HG02870 (cell line): ENCODE measurements around the gene ZNF235.
A peak's percentile ranks its signal among the peaks of the same experiment; 100 is the strongest.
"Not testable (repeated sequence)": the region's sequence is repeated elsewhere in the genome, so short reads cannot be mapped to it uniquely, and the experiment has no call there.

Experiments used
- ATAC-seq: cut with Tn5 transposase; IDR thresholded peaks from one replicate; pipeline ENCODE4 v1.9.1; 2021; ENCODE audit warnings: mild to moderate bottlenecking, moderate library complexity; ENCODE audit not compliant: unreplicated experiment

ZNF235 gene

DNA sequence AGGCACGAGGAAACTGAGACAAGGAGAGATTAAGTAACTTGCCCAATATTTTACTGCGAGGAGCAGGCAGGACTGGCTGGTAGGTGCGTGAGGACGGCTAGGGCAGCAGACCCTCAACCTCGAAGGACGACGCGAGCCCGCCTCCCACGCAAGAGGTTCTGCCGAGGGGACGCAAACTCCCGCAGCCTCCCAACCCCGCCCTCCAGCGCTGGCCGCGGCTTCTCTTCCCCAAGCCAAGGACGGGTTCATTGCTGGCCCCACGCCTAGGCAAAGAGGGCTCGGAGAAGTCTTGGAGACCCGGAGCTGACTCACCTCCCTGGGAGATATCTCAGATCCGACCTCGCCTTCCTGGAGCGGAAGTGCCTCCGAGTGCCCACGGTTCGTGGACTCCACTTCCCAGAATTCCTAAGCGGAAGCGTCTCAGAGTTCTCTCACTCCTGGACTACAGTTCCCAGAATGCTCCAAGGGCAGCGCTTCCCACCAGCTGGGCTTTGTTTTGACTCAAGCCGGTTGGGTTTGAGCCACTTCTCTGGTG lies at the start of gene ZNF235:
Gene ZNF235, minus strand, starts transcription at position 367 of the 535 bp plus-strand sequence. CDS start 1,621 bp downstream, outside the sequence.
- peak; percentile 89 for ATAC-seq

DNA sequence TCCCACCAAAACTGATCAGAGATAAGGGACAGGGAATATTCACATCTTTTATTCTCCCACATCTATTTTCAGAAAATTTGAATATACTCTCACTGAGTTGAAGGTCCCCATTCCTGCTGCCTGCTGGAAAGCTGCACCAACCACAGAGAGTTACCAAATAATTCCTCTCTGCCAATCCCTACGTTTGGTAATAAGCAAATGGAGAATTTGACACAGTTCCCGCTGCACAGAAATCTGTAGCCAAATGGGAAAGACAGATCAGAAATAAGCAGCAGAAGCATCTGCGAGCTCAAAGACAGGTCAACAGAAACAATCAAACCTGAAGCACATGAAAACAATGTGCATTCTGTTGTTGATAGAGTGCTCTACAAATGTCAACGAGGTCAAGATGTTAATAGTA lies 41.7 kb upstream of the ZNF235 start:
- ATAC-seq = no peak

DNA sequence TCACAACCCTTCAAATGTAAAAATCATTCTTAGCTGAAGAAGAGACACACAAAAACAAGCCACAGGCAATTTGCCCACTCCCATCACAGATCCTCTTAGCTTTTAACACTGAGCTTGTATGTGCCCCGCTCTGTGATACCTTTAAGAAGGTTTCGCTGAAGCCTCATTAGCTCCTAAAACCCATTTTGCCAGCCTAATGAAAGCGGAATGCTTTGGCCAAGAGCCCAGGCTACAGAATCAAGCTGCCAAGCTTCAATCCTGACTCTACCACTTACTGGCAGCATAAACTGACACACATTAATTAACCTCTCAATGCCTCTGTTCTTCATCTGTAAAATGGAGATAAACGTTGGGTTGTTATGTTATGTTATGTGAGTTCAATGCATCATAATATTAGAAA lies 41.1 kb upstream of the ZNF235 start:
- no peak for ATAC-seq

DNA sequence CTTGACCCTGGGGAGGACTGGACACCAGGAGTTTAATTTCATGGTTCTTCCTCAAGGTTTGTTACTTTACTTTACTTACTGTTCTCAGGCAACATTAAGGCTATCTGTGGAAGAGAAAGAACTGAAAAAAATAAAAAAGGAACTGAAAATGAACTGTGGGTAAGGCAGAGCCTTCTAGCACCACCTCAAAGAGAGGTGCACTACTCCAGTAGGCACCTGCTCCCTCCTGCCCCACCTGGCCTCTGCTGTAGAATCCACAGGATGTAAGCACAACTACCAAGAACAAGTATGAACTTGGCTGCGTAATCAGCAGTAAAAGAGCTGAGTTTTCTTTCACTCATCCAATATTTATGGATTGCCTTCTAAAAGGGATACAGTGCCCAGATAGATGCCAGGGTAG lies 39.4 kb upstream of the ZNF235 start:
- ATAC-seq = no peak

DNA sequence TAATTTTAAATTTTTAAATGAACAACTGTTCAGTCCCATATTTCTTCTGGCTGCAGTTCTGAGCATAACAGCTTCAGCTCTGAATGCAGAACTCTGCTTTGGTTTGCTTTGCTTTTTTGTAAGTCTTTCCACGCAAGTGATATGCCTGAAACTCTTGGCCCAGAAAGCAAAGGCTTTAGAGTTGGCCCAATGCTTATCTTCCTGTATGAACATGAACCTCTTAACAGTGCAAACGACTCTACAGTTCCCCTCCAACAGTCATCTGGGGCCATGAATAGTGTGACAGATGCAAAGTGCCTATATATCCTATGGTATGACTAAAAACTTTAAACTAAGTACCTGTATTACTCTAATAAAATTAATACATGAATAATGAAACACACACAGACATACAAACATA lies 37.0 kb upstream of the ZNF235 start:
- ATAC-seq = no peak

DNA sequence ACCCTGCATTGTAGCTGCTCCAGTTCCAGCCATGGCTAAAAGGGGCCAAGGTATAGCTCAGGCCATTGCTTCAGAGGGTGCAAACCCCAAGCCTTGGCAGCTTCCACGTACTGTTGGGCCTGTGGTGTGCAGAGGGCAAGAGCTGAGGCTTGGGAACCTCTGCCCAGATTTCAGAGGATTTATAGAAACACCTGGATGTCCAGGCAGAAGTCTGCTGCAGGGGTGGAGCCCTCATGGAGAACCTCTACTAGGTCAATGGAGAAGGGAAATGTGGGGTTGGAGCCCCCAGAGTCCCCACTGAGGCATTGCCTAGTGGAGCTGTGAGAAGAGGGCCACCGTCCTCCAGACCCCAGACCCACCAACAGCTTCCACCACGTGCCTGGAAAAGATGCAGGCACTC lies 29.8 kb upstream of the ZNF235 start:
- ATAC-seq = not testable (repeated sequence)

DNA sequence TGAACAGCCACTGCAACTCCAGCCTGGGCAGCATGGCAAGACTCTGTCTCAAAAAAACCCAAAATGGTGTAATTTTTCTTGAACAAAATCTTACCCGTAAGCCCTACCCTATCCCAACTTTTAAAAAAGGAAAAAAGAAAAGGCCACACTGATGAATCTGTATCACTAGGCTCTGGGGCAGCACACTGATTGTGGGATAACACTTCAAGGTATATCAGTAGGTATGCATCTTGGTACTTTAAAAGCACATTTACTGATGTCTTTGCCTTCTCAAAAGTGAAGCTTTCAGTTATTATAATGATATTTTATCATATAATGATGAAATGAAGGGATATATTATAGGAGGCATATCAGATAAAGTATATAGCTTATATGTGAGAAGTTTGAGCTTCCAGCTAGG lies 27.3 kb upstream of the ZNF235 start:
- no peak for ATAC-seq

DNA sequence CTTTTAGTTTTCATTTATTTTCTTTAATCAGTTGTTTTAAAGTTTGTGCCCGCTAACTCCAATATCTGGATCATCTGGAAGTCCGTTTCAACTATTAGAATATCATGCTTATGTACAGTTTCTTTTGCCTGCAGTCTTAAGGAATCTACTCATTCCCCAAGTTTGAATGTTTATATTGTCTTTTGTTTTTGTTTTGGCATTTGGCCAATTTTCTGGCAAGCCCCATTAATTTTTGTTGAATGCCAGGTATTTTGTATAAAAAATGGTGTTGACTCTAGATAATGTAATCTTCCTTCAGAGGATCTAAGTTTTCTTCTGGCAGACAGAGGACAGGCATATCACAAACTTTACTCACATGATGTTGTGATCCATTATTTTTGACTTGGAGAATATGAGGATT lies 11.1 kb upstream of the ZNF235 start:
- no peak for ATAC-seq

DNA sequence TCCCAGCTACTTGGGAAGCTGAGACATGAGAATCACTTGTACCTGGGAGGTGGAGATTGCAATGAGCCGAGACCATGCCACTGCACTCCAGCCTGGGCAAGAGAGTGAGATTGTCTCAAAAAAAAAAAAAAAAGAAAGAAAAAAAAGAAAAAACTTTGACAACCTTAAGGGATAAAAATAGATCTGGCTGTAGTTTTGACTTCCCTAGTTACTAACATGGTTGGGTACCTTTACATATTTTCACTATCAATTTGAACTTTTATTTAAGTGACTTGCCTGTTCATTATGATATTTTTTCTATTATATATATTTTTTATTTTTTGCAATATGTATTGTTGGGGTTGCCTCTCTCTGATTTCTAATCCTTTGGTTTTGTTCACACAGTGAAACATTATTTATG lies 8.4 kb upstream of the ZNF235 start:
- ATAC-seq = no peak

DNA sequence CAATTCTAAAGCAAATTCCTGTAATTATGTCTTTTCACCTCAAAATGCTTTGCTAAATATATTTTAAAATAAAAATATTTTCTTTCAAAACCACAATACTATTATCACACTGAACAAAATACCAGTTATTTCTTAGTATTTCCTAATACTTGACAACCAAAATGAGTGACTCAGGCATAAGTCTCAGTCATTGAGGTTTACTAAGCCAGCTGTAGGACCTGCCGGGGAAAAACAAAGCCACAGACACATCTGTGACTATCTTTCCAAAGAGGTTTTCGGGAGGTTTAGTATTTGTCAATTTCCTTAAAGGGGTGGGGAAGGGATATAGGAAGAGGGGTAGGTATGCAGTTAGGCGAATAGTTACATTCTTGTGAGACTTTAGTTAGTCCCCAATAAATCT lies 3.2 kb upstream of the ZNF235 start:
- no peak for ATAC-seq

DNA sequence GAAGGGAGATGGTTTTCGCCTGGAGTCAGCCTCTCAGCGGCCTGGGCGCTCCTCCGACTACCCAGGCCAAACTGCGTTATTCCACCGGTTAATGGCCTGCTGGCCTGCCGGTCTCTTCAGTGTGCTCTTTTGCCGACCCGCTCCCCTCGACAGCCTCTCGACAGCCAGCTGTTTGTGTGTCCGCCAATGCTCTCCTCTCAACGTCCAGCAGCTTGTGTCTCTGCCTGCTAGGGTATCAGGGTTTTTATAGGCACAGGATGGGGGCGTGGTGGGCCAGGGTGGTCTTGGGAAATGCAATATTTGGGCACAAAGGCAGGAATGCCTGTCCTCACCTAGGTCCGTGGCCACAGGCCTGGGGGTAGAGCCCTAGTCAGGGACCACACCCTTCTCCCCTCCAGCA lies 1.5 kb upstream of the ZNF235 start:
- ATAC-seq = no peak

DNA sequence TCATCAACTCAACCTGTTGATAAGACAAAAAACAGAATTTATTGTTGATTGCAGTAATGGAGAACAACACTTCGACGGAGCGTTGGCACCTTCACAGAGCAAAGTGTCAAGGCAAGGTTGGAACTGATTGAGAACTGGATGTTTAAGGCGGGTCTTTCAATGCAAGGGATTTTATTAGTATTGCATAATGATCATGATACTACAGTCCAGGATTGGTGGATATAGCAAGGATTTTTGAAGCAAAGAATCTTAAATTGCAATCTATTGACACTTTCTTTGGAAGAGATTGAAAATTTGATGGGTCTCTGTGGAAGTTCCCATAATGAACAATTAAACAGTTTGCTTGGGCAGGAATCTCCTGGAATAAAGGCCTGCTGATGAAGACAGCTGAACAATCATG lies 632 bp upstream of the ZNF235 start:
- no peak for ATAC-seq

DNA sequence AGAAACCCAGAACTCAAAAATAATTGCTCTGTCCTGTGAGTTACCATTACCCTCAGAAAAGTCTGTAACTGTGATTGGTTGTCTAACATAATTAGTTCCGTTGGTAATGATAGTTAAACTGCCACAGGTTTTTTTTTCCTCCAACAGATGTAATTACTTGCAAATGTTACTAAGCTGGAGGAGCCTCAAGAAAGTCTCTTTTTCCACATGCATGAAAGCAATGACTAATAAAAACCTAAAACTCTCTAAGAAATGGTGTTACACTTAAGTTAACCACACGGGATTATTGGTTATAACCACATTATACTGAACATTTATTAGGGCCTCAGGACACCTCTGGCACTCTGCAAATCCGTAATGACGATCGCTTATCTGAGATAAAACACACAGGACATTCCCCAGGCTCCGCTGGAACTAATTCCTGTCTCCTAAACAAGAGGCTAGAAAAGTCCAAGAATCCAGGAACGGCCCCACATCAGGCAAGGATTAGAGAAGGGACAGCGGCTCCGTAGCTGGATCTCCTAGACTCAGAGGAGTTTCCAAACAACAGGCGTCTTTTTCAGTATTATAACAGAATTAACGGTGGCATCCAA lies 753 bp downstream of the ZNF235 start:
- no peak for ATAC-seq

DNA sequence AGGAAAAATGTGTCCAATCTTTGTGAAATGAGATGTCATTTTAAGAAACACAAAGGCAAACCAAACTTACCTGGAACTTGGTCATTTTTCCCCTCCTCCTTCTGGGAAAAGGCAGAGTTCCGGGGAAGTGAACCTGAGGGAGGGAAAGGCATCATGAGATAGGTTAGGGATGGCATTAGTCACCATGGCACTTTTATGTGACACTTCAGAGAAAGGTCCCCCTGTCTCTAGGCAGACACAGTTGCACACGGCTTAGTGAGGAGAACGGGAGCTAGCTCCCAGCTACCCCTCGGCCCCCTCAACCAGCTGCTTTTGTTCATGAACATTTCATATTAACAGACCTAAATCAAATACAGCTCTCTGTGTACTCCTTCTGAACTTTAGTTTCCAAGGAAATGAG lies 1.5 kb downstream of the ZNF235 start:
- no peak for ATAC-seq

DNA sequence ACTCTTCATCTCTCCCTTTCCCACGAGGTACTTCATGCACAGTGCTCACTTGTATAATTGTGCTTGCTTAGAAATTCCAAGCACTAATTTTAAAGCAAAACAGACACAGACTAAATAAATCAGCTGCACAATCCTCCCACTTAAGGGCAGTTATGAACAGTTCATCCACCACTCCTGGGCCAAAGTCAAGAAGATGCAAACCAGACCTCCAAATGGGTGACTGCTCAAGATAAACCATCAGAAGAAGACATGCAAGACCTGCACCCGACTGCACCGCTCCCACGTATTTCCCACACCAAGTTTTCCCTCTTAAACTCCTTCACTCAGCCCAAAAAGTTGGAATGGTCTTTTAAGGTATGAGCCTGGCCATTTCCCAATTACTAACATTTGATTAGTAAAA lies 19.9 kb downstream of the ZNF235 start:
- ATAC-seq = no peak

DNA sequence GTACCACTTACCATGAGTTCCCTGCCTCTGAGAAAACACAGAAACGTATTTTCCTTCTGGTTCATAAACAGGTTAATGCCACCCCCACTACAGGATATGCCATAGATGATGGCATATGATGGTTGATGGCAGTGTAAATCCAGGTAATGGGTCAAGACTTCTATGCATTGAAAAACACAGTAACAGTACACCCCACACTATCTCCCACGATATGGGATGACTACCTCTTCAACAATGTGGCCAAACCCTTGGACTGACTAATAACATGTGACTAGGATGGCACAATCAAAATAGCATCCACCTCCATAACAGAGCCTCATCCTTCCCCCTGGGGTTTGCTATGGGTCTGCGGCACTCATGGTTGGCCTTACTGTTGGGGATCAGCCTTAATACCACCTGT lies 22.0 kb downstream of the ZNF235 start:
- no peak for ATAC-seq

DNA sequence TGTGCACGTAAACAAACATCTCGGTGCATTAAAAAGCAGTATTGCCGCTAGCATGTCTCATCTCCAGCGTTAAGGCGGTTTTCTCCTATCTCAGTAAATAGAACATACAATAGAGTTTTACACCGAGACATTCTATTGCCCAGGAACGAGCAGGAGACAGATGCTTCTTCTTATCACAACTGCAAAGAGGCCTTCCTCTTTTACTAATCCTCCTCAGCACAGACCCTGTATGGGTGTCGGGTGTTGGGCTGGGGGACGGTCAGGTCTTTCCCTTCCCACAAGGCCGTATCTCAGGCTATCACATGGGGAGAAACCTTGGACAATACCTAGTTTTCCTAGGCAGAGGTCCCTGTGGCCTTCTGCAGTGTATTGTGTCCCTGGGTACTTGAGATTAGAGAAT lies 23.9 kb downstream of the ZNF235 start:
- ATAC-seq = no peak

DNA sequence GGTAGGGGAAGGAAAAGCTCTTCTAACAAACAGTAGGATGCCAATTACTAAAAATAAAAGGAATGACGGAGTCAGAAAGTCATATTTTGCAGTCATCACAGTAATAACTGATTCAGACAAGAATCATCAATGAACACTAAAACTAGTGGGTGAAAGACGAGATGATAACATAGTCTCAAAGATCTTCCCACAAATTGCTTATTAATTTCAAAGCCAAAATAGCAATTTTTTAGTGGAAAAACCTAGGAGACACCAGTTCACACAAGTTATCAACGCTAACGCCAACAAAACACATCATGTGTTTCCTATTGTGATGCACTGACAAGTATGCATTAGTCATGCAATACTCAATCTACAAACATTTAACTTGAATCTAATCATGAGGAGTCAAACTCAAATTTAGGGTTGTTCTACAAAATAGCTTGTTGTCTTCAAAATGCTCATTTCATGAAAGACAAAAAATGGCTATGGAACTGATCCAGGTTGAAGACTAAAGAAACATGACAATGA lies 26.6 kb downstream of the ZNF235 start:
- no peak for ATAC-seq

DNA sequence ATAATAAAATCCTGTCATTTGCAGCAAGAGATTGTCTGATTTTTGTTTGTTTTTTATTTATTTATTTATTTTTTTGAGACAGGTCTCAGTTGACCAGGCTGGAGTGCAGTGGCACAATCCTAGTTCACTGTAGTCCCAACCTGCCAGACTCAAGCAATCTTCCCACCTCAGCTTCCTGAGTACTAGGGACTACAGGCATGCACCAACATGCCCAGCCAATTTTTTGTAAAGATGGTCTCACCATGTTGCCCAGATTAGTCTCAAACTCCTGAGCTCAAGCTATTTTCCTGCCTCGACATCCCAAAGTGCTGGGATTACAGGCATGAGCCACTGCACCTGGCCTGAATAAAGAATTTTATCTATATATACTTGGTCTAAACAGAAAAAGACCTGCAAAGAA lies 27.5 kb downstream of the ZNF235 start:
- no peak for ATAC-seq

DNA sequence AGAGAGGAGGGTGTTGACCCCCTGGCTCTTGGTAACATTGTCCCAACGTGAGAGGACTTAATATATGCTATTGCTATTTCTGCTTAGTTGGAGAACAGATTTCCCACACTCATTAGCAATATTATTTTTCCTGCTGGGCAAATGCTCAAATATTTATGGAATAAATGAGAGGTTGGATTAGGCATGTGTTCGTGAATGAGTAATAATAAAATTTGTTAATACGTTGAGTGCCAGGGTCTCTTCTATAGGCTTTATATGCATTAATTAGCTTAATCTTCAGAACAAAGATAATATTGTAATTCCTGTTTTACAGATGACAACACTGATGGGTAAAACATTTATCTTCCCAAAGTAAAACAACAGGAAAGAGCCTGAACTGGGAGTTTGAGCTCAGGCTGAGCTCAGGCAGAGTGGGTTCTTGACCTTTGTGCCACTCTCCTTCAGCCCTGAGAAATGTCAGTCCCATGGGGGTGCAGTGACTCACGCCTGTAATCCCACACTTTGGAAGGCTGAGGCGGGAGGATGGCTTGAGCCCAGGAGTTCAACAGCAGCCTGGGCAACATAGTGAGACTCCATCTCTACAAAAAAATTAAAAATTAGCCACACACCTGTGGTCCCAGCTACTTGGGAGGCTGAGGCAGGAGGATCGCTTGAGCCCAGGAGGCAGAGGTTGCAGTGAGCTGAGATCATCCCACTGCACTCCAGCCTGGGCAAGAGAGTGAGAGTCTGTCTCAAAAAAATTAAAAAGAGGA lies 44.0 kb downstream of the ZNF235 start:
- no peak for ATAC-seq

DNA sequence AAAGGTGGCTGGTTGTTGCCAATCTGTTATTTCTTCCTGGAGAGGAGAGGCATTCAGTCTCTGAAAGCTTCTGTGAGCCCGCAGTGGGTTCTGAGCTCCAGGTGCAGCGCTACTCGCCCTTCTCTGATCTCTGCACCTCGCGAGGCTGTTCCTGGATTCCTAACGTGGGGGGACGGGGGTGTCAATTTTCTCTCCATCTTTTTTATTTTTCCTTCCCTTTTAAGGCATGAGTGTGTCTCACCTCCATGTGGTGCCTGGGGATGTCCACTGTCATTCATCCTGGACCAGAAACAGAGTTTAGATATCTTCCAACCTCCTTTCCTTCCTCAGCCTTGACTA lies 44.5 kb downstream of the ZNF235 start:
- ATAC-seq = peak; percentile 21

DNA sequence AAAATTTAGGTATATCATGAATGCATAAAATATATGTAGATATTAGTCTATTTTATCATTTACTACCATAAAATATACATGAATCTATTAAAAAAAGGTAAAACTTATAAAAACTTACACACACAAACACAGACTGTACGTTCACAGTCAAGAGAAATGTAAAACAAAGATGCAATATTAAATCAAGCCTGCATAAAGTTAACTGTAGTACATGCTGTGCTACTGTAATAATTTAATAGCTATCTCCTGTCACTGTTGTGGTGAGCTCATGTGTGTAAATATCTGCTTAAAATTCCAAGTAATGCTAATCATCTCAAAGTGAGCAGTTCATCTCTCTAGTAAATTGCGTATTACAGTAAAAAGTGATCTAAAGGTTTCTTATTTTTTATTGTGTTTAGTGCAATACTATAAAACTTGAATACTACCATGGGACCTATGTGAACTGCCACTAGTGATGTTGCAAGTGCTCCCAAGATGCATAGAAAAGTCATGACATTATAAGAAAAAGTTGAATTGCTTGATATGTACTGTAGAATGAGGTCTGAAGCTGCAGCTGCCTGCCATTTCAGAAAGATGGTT lies 45.9 kb downstream of the ZNF235 start:
- ATAC-seq = no peak
